LoVo (cell line): ENCODE results near the gene ZSWIM3.
"Not testable (repeated sequence)": the region's sequence is repeated elsewhere in the genome, so short reads cannot be mapped to it uniquely, and the experiment has no call there.

ENCODE experiments used
- DNase-seq: peaks from one replicate; pipeline ENCODE4 v3.0.0-alpha.2; 2016; ENCODE audit warnings: low spot score

The ZSWIM3 gene

DNA sequence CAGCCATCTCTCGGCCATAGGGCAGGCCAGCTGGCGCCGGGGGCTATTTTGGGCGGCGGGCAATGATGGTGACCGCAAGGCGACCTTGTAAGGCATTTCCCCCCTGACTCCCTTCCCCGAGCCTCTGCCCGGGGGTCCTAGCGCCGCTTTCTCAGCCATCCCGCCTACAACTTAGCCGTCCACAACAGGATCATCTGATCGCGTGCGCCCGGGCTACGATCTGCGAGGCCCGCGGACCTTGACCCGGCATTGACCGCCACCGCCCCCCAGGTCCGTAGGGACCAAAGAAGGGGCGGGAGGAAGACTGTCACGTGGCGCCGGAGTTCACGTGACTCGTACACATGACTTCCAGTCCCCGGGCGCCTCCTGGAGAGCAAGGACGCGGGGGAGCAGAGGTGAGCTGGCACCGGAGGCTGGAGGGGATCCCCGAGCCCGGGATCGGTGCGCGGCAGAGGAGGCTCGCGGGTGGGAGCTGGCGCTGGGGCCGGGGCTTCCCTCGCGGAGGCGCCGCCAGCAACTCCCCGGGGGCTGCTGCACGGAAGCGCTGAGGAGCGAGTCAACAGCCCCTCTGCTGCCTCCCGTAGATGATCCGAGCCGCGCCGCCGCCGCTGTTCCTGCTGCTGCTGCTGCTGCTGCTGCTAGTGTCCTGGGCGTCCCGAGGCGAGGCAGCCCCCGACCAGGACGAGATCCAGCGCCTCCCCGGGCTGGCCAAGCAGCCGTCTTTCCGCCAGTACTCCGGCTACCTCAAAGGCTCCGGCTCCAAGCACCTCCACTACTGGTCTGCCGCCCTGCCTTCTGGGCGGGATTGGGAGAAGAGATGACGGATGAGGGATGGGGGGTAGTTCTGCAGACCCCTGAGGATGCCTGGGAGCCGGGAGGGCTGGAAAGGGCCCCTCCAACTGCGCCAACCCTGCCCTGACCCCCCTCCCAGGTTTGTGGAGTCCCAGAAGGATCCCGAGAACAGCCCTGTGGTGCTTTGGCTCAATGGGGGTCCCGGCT, 33.9 kb downstream of the ZSWIM3 start, which contains the start of the genes CTSA and NEURL2:
Gene CTSA, plus strand, starts transcription at position 351 of the 999 bp plus-strand sequence. Its CDS starts 234 bp downstream, at position 585.
Gene NEURL2, minus strand, starts transcription at position 224 of the 999 bp plus-strand sequence. Its CDS starts 217 bp downstream, at position 7.
- DNase-seq = peak; percentile 88

DNA sequence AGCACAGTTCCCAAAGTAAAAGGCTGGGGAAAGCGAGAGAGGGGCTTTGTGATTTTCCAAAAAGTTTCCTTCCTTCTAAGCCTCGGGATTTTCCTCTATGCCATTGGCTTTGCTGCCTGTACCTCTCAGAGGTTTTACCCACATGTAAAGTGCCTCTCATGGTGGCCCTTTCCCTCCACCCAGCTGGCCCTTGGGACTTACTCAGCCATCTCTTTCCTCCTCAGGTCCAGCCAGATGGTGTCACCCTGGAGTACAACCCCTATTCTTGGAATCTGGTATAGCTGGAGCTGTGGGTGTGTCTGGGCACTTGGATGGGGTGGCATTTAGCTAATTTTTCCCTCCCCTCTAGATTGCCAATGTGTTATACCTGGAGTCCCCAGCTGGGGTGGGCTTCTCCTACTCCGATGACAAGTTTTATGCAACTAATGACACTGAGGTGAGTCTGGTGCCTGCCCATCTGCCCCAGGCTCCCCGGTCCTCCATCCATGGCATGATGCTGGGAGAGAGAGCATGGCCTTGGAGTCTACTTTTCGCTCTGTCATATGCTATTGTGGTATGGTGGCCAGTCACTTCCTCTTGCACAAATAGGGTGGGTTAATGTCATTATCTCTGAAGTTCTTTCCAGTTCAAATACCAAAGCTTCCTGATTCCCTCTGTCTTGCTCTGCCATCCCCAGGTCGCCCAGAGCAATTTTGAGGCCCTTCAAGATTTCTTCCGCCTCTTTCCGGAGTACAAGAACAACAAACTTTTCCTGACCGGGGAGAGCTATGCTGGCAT, 34.8 kb downstream of the ZSWIM3 start:
- DNase-seq = no peak

DNA sequence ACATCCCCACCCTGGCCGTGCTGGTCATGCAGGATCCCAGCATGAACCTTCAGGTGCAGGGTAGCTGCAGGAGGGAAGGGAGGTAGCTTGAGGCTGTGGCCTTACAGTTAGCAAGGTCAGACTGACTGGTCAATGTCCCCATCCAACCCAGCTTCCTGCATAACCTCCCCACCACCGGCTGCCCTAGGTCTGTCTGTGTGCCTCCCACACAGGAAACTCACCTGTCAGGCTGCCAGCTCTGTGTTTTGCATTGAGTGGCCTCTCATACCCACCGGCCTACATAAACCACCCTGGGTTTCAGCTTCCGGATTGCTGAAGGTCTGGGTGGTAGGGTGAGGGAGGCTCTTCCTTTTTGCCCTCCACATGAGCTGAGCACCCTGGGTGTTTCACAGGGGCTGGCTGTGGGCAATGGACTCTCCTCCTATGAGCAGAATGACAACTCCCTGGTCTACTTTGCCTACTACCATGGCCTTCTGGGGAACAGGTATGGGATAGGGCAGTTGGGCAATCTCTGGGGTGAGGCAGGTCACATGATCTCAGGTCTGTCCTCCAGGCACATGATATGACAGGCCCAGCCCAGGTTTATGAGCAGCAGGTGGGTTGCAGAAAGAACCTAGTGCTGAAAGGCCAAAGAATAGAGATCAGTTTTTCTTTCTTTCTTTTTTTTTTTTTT, 35.5 kb downstream of the ZSWIM3 start:
- no peak for DNase-seq

DNA sequence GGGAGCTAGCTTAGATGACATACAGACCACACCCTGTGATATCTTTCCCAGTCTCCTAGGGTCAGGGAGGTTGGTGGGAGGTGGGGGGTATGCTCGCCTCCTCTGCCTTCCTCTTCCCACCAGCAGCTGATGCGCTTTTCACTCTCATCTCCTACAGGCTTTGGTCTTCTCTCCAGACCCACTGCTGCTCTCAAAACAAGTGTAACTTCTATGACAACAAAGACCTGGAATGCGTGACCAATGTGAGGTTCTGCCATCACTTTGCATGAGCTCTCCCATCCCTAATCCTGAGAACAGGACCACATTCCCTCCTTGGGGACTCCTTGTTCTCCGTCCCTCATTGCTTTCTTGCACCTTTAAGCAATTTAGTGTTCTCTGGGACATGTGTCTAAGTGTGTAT, 36.4 kb downstream of the ZSWIM3 start:
- DNase-seq = no peak

DNA sequence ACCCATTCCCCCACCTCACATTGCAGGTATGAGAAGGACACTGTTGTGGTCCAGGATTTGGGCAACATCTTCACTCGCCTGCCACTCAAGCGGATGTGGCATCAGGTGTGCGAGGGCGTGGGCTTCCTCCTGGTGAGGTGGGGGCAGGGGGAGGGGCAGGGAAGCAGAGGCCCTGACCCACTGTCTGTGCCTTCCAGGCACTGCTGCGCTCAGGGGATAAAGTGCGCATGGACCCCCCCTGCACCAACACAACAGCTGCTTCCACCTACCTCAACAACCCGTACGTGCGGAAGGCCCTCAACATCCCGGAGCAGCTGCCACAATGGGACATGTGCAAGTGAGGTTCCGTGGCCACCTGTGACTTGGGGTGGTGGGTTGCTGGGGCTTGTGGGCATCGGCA, 37.4 kb downstream of the ZSWIM3 start:
- DNase-seq = no peak

DNA sequence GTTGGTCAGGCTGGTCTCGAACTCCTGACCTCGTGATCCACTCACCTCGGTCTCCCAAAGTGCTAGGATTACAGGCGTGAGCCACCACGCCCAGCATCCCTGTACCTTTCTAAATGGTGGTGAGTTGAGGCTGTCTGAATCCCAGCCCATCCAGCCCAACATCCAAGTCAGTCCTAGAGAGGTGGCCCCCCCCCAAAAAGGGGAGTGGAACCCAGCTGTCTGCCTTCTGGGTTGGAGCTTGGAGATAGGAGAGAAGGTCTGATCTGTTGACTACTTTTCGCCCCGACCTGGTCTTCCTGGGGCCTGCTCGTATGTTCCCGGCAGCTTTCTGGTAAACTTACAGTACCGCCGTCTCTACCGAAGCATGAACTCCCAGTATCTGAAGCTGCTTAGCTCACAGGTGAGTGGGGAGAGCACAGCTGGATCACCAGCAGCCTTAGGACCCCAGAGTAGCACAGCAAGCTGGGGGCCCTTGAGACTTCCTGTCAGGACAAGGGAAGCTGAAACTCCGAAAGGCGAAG, 39.3 kb downstream of the ZSWIM3 start:
- no peak for DNase-seq

DNA sequence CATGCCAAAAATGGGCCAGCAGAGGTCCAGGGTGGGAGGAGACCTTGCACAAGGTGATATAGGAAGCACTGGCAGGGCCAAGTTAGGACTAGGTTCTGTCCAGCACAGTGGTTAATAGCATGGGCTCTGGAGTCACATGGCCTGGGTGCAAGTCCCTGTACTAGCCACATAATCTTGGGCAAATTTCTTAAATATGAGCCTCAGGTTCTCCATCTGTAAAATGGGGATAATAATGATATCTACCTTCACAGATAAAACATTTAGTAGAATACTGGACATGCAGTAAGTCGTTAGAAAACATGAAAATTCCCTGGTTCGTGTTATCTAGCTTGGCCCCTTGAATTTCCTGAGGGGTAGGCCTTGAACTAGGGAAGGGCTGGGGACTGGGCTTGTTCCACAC, 39.9 kb downstream of the ZSWIM3 start:
- DNase-seq = no peak

DNA sequence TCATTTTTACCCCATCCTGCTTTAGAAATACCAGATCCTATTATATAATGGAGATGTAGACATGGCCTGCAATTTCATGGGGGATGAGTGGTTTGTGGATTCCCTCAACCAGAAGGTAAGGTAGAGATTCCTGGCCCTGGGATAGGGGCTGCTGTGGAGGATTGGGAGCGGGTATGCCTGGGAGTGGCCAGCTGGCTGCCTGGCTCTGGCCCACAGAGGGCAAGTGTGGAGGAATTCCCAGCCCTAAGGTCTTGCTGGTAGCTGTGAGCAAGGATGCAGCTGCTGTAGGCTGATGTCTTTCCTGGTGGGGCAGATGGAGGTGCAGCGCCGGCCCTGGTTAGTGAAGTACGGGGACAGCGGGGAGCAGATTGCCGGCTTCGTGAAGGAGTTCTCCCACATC, 40.3 kb downstream of the ZSWIM3 start:
- DNase-seq = no peak

DNA sequence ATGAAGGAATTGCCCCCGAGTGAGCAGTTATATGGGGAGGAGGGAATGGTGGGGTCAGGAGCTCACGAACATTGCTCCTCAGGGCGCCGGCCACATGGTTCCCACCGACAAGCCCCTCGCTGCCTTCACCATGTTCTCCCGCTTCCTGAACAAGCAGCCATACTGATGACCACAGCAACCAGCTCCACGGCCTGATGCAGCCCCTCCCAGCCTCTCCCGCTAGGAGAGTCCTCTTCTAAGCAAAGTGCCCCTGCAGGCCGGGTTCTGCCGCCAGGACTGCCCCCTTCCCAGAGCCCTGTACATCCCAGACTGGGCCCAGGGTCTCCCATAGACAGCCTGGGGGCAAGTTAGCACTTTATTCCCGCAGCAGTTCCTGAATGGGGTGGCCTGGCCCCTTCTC, 40.9 kb downstream of the ZSWIM3 start:
- no peak for DNase-seq

DNA sequence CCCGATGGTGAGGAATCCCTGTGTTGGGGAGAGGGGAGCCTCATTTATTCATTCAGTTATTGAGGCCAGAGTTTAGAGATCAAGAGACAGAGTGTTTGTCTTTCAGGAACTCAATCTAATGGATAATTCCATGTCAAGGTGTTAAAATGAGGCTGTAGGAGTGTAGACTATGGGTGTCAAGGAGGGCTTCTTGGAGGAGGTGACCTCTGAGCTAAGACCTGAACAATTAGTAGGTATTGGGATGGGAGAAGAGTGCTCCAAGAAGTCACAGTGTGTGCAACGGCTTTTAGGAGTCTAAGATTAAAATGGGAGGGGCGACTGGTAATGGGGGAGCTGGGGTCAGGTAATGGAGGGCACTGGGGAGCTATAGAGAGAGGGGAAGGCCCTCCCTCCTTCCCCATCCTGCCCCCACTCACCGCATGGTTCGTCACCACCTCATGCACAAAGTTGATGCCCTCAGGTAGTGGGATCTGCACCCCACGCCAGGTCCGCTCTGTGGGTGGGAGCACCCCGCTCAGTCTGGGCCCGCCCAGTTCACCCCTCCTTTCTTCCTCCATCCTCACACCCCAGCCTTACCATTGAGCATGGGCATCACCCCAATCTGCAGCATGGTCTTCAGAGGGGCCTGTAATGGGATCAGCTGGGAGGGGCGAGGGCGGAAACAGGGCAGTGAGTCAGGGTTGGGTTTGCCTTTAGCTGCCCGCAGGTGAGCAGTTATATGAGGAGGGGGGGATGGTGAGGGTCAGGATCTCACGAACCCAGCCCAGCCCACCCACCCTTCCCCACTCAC, 41.8 kb downstream of the ZSWIM3 start:
- no peak for DNase-seq

DNA sequence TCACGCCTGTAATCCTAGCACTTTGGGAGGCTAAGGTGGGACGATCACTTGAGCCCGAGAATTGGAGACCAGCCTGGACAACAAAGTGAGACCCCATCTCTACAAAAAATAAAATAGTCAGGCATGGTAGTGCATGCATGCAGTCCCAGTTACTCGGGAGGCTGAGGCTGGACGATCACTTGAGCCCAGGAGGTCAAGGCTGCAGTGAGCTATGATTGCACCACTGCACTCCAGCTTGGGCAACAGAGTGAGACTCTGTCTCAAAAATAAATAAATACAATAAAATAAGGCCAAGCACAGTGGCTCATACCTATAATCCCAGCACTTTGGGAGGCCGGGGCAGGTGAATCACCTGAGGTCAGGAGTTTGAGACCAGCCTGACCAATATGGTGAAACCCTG, 43.9 kb downstream of the ZSWIM3 start:
- not testable (repeated sequence) for DNase-seq

DNA sequence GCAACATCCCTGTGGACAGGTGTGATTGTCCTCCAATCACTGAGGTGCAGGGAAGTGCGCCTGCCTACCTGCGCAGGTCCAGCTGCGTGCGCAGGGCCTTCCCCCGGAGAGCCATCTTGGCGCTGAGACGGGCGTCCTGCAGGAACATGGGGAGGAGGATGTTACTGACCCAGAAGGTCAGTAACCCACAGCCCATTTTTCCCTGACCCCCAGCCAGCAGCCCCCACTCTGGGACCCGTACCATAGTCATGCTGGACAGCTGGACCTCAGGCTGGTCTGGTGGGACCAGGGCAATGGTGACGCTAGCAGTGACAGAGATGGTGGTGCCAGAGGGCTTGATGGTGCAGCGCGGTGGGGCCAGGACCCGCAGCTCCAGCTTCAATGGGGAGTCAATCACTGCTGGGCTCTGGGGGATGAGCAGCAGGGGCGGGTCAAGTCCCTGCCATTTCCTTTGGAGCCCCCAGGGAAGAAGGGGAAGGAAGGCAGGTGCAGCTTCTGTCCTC, 44.8 kb downstream of the ZSWIM3 start:
- no peak for DNase-seq

DNA sequence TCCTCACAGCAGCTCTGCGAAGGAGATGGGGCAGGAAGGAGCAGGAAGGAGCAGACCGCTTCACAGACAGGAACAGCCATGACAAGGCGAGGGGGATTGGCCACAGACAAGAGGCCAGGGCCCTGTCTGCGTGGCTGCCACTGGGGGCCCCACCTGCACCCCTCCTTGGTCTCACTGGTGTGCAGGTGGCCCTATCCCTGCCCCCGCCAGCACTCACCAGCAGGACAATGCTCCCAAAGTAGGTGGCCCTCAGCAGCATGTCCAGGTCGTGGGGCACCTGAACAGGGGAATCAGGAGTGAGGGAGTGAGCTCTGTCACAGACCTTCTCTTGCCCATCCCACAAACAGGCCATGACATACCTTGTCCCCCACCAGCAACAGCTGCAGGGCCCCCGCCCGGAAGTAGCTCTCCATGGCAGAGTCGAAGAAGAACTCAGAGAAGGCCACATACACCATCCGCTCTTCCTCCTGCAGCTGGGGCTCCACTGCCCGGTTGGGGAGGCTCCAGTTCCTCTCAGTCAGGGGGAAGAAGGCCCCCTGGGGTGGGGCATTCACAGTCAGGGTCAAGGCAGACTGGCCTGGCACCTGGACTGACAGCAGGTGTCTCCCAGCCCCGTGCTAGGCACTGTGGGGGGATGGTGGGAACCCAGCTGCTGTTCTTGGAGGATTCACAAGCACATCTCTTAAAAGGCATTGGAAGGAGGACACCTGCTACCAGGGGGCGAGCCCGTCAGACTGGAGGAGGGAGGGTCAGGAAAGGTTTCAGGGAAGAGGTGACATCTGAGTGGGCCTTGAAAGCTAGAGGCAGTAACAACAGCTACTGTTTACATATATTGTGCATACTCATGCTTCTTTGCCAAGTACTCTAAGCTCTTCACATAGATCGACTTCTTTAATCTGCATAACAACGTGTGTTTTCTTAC, 47.4 kb downstream of the ZSWIM3 start:
- no peak for DNase-seq

DNA sequence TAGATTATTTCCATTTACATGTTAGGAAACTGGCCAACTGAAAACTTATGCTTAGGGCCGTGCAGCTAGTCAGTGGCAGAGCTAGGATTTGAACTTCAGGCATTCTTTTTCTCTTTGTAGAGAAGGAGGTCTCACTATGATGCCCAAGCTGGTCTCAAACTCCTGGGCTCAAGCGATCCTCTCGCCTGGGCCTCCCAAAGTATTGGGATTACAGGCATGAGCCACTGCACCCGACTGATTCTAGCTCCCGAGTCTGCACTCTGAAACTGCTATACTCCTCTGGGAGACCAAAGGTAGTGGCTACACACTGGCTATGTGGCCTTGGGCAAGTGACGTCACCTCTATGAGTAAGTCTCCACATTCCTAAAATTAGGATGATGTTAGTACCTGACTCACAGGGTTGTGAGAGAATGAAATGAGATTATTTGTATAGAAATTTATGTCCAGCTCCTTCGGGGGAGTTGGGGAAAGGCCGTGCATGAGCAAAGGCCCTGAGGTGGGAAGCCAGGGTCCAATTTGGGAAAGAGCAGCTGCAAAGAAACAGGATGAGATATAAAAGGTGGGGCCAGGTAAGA, 48.2 kb downstream of the ZSWIM3 start:
- DNase-seq = no peak

DNA sequence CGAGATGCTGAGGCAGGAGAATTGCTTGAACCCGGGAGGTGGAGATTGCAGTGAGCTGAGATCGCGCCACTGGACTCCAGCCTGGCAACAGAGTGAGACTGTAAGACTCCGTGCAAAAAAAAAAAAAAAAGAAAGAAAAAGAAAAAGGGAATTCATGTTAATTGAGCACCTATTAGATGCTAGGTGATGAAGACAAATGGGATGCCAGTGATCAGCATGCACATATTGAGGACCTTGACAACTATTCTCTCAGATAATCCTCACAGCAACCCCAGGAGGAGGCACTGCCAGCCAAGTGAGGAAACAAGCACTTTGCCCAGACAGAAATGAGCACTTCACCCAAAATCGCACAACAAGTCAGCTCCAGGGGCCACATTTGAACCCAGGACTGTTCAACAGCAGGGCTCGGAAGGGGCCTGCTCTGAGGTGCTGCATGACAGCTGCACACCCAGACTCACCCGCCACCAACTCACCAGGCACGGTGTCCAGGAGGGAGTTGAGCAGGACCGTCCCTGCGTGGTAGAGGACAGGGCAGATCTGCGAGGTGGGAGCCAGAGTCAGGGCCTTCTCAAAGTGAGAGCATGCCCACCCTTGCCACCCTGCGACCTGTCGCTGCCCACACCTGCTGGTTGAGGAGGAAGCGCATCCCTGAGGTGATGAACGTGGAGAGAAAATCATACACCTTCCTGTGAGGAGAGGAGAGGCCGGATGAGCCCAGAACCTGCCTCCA, 50.0 kb downstream of the ZSWIM3 start:
- no peak for DNase-seq

DNA sequence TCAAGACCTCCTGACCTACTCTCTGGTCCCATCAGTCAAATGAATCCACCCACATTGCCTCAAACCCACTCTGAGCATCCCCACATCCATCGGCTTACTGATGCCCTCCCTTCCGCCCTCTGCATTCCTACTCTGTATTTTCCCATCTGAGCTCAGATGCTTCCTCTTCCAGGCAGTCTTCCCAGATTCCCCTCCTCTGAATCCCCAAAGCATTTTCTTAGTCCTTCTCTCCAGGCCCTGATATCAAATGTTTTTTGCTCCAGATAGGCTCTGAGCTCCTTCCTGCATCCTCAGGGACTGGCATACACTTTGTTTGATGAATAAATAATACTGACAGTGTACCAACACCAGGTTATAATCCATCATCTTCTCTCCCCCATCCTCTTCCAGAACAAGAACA, 50.7 kb downstream of the ZSWIM3 start:
- DNase-seq = no peak

DNA sequence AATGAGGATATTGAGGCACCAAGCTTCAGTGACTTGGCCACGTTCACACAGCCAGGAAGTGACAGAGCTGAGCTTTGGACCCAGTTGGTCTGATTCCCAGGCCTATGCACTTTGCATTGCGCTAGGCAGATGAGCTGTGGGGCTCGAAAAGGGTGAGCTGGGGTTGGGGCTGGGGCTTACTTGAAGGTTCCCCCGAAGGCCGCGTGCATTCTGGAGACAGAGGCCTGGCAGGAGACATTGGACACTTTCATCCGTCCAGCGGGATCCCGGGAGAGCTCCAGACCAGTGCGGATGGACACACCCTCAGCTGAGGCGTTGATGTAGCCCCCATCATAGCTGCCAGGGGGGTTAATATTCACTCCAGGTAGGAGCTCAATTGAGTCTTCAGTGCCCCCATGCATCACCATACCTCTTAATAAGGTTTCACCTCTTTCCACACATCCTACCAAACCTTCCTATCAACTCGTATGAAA, 52.0 kb downstream of the ZSWIM3 start:
- DNase-seq = no peak

DNA sequence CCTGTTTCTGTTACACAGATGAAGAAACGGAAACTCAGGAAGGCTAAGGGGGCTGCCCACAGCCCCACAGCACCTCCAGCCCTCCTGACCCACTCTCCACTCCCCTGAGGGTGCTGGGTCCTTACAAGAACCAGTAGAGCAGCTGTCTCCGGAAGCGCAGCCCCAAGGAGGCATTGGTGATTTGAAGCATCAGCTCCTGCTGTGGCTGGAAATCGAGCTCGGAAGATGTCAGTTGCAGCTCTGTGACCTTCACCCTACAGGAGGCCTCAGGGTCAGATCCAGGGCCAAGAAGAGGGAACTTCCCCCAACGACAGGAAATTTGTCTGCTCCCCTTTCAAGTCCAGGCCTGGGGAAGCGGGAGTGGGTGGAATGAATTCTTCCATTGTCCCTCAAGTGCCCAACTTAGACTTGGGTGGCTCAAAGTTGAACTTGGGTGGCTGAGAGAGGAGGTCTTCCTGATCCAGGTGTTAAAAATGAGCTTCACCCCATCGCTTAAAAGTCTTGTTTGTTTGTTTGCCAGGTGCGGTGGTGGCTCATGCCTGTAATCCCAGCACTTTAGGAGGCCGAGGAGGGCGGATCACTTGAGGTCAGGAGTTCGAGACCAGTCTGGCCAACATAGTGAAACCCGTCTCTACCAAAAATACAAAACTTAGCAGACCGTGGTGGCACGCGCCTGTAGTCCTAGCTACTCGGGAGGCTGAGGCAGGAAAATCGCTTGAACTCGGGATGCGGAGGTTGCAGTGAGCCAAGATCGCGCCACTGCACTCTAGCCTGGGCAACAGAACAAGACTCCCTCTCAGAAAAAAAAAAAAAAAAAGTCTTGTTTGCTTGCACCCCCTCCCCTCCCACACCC, 52.6 kb downstream of the ZSWIM3 start:
- no peak for DNase-seq
